Effector CD4-positive, alpha-beta T cell (primary cell): ENCODE measurements around the gene TSPAN15.
"Not testable (repeated sequence)": the region's sequence is repeated elsewhere in the genome, so short reads cannot be mapped to it uniquely, and the experiment has no call there.

Source experiments
- DNase-seq: peaks from one replicate; pipeline ENCODE4 v3.0.0-alpha.2; 2020

TSPAN15 gene

DNA sequence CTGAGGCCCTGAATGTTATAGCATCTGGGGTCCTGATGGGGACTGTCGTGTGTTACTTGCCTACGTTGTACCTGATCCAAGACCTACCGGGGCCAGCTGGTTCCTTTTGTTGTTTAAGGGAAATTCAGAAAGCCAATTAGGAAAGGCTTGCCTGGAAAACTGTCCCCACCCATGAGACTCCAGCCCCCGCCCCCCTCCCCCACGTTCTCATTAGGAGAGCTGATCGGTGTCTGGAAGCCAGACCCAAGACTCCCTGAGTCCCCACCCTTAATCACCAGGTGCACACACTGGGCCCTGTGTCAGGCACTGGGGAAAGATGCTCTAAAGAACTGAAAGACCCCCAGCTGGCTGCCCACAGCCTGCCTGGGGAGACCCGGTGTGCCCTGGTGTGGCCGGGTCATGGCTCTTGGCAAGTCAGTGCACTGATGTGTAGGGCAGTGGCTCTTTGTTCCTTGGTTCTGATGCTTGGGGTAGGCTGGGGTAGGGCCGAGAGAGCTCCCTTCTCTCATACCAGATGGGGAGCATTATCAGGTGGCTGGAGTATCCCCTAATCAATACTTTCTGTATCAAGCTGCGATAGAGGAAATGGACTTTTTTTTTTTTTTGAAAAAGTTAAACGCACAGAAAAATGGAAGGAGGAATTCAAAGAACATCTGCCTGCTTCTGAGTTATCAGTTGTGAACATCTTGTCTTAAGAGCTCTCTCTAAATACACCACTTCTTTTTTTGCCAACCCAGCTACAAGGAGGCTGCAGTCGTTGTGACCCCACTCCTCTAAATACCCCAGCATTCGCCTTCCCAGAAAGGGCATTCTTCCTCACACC lies 16.9 kb downstream of the TSPAN15 start:
- DNase-seq = no peak

DNA sequence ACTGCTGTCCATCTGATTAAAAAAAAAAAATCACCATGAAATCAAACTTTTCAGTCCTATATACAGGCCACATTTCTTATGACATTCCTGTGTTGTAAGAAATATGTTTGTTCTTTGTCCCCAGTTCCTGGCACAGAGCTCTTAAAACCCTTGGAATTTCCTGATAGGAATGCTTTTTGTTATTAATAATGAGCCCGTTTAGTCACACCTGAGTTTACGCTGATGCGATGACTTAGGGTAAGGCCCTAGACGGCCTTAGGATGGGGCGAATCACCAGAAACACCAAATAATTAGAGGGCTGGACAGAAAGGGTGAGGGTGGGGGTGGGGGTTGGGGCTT lies 17.5 kb downstream of the TSPAN15 start:
- DNase-seq = no peak

DNA sequence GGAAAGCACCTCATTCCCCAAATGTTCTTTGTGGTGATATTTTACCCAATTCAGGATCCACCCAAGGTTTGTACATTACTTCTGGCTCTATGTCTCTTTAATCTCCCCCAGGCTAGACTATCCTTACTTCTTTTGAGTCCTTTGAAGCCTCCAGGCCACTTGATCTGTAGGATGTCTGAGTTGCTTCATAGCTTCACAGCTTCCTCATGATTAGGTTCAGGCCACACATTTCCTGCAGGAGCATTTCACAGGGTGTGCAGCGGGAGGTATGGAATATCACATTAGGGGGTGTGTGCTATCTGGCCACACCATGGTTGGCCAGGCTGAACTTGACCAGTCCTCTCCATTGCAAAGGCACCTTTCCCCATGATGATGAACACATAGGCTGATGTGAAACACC lies 18.7 kb downstream of the TSPAN15 start:
- DNase-seq = no peak

DNA sequence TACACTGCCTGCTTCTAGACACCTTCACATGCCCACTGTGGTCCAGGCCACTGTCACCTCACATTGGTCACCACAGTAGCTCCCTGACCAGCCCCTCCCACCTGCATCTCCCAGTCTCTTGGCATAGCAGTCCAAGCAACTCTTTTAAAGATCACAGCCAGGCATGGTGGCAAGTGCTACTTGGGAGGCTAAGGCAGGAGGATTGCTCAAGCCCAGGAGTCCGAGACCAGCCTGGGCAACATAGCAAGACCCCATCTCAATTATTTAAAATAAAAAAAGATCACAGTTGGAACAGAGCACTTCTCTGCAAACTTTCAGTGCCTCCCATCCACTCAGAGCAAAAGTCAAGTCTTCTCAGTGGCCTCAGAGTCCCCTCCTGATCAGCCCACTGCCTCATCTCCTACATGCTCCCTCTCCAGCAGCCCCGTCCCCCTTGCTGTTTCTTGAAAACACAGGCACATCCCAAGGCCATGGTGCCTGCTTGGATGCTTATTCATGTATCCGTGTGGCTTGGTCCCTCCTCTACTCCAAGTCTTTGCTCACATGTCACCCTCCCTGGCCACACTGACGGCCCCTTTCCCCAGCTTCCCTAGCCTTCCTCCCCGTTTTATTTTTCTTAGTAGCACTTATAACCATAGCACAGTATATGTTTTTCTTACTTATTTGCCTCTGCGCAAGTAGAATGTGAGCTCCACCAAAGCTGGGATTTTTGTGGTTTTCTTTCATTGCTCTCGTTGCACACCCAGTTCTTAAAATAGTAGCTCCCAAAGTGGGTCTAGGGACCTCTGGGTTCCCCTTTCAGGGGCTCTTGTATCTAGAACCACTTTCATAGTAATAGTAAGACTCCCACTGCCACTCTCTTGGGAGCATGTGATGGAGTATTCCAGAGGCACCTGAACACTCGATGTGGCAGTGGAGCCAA lies 19.5 kb downstream of the TSPAN15 start:
- no peak for DNase-seq

DNA sequence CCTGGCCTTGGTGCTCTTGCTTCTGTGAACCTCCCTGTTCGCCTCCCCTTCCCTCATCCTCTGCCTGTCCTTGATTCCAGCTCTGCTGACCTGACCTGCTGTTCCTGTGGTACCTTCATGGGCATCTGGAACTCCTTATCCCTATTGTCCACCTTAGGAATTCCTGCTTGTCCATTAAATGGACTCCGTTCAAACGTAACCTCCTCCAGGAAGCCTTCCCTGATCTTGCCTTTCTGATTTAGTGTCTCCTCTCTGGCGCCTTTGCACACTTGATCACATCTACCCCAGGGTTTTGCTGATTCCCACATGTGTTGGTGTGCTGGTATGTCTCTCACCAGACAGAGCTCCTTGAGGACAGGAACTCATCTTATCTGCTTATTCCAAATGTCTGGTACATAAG lies 20.9 kb downstream of the TSPAN15 start:
- DNase-seq = no peak

DNA sequence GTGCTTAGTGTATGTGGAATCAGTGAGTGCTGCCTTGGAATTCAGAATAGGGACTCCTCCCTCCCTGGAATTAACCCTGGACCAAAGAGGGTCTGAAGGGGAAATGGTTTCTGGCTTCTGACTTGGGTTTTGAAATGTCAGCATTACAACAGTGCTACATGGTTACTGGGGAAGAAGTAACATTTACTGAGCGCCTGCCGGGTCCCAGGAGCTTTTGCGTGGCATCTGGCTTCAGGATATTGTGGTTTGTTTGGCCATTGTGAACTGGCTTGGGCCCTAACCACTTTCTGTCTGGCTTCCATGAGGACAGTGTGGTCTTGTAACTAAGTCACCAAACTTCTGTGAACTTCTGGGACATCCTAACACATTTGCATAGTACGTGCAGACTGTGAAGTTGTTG lies 21.3 kb downstream of the TSPAN15 start:
- DNase-seq = no peak

DNA sequence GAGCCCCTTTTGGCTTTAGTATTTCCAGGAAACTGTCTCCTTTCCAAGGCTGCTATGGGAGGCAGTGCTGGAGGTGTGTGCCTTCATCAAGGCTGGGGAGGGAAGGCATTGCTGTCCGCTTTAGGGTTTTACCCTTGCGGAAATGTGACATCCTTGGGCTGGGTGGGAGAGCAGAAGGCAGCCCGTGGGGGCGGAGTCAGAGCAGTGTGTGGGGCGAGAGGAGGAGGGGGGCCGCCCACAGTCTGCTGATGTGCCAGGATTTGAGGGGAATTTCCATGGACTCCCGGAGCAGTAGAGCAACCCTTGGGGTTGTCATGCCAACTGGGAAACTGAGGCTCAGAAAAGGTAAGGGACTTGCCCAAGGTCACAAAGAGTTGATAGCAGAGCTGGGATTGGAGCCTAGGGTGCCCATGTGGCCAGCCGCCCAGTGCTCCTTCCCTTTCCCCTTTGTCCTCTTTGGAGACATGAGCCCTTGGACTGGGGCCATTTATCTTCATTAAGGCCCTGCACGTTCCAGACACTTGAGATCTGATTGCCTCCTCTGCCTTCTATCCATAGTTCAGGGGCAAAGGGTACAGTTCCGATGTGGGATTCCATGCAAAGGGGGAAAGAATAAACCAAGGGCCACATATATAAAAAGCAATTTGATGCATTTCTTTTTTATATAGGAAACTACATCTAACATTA lies 22.2 kb downstream of the TSPAN15 start:
- no peak for DNase-seq

DNA sequence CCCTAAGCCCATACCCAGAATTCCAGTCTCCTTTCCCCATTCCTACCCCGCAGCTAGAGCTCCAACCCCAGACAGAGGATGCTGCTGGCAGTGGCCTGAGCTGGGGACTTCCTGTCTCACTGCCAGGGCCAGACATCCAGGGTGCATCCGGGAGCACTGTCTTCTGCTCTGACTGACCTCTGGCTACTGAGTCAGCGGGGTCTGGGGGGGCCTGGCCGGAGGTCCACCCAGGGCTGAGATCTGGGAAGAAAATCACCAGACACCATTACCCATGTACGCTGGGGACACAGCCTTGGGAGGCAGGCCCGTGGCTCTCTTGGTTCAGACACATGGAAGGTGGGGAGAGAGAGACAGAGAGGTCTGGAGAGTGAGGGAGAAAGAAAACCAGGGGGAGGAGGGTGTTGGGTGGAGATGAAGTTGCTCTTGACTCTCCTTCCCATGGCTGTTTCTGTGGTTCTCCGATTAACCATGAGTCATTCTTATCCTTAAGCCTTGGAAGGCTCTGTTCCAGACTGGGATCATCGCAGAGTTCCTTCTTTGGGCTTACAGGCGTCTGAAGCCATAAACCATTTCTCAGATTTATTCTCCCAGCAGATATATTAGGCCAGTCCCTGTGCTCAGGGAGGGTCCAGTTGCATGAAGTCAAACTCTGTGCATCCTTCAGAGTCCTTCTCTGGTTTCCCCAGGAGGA lies 23.6 kb downstream of the TSPAN15 start:
- DNase-seq = no peak

DNA sequence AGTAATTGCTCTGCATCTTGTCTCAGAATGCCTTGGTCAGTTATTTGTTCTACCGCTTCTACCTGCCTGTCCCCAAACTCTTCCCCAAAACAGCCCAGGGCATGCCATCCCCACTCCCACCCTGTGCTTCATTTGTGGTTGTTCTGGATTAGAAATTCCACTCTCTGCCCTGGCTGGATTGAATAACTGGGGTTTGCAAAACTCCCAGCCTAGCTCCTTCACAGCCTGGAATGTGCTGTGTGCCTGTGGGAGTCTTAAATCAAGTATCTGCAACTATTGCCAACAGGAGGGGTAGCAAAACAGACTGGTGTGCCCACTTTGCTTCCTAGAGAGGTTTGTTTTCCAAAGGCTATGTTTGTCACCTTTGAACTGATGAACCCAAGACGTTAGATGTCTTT lies 24.2 kb downstream of the TSPAN15 start:
- no peak for DNase-seq

DNA sequence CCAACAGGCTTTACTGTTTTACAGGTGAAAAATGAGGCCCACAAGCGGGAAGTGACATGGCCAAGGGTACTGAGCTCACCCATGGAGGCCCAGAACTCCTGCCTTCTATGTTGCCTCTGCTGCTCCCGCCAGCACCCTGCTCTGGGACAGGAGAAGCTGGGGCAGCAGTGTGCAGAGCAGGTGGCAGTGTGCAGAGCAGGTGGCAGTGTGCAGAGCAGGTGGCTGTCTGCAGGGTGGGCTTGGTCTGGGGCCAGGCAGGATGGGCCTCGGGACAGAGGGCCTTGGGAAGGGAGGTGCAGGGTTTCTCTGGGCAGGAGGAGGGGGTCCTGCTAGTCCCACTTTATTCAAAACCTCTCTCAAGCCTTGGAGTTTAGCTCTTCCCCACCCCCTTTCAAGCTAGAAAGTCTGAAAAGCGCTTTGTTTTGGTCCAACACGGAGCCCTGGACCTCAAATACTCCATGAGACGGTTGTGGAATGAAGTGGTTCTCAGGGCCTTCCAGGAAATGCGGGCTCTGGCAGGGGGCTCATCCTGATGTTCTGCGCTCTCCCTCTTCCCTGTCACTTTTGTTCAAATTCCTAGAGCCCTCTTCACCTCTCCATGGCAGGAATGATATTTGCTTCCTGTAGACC lies 26.8 kb downstream of the TSPAN15 start:
- DNase-seq = no peak

DNA sequence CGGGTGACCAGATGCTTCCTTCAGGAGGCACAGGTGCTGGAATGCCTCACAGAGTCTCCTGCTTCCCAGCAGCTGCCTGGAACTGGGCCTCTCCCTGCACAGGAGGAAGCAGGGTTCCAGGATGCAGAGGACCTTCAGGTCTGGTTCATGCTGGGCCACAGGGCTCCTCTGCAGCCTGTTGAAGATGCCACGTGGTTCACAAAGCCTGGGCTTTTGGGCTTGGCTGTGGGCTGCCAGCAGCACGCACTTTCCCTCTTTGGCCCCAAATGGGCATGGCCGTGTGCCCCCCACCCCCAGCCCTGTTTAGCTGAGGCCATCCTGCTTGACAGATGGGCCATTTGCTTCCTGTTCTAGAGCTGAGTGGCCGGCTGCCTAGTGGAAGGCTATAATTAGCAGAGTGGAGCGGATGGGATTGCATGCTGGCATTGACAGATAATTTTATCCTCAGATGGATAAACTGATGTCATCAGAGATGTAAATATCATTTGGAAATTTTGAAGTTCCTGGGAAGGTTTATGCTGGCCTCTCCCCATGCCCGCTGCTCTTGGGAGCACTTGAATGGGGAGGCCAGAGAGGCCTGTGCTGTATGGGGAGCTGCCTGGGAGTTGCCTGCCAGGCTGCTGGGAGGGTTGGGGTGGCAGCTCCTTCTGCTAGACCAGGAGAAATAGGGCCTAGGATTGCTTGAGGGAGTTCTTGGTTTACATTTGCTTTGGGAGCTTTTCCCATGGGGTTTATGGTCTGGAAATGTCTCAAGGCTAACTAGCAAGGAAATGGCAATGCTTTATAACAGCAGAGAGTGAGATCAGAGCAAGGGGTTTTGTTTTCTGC lies 28.2 kb downstream of the TSPAN15 start:
- no peak for DNase-seq

DNA sequence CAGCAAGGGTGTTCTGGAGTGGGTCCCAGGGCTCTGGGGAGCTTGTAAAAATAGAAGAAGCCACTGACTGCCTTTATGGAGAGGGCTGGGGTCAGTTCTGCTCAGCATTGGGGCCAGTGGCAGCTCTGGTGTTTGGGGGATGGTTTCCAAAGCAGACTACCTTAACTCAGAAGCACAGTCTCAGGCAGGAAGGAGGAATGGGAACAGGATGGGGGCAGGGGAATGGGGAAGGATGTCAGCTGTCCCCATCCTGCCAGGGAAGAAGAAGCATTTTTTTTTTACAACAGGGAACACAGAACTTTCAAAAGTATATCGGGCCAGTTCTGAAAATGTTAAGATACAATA lies 28.8 kb downstream of the TSPAN15 start:
- DNase-seq = no peak

DNA sequence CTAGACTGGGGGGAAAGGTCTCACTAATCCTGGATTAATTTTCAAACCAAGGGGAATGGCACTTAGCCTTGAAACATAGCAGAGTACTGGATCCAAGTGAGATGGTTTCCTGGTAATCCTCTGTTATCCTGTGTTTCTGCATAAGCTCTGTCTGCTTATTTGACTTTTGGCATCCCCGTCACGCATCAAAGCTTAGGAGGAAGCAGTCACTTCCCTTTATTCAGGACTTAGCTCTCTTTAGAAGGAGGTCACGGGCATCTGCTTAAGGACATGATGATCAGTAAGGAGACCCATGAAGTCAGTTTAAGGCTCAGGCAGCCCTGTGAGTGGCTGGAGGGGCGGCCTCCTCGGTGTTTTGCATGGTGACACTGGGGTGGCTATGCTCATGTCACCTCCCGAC lies 30.0 kb downstream of the TSPAN15 start:
- no peak for DNase-seq

DNA sequence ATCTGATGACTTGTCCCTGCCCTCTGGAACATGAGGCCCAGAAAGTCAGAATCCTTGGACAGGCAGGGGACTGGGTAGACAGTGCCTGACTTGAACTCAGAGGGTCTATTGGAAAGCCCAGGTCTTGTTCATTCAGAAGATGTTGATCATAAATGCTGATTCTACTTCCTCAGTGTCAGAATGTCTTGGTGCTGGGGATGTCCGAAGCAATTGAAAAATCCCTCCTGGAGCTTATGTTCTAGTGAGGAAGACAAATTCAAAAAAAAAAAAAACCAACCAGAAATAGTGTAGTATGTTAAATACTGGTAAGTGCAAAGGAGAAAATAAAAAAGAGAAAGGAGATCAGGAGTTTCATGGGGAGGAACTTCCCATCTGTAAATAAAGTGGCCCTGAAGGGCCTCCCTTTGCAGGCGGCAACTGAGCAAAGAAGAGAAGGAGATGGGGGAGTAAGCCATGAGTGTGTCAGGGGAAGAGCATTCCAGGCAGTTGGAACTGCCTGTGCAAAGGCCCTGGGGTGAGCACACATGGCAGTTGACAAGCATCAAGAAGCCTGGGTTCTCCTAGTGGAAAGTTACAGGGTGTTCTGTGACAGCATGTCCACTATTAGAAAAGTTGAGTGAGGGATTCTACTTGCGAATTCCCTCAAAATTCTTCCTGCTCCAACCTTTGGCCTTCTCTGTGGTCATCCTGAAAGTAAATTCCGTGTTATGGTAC lies 30.7 kb downstream of the TSPAN15 start:
- no peak for DNase-seq

DNA sequence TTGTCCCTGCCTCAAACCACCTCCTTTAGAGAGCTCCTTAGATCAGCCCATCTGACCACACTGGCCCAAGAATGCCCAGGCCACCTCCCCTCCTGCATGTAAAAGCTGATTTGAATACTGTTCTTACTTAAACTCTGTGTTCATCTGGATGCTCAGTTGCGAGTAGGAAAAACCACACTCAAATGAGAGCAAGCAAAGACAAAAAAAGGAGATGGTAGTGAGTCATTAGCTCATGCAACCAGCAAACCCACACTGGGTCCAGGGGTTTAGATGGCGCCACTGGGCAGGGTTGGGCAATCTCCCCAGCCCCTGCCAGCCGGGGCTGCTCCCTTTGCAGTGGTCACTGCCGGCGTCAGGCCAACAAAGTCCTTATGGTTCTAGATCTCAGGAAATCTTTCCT lies 32.7 kb downstream of the TSPAN15 start:
- no peak for DNase-seq

DNA sequence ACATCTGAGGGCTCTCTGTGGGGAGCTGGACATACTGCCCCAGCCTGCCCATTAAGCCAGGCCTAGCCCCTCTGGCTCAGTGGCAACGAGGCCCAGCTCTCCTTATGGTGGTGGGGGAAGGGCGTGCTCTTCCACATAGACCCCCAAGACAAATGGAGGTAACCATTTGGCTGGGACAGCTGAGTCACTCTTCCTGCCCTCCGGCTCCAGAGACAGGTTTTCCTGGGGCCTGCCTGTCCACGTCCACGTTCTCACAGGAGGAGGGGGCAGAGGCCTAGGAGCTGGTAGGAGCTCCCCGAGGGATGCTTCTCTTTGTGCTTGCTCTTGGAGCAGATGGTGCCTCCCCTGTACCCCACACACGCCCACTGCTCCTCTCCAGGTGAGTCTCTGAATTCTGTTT lies 33.5 kb downstream of the TSPAN15 start:
- DNase-seq = no peak

DNA sequence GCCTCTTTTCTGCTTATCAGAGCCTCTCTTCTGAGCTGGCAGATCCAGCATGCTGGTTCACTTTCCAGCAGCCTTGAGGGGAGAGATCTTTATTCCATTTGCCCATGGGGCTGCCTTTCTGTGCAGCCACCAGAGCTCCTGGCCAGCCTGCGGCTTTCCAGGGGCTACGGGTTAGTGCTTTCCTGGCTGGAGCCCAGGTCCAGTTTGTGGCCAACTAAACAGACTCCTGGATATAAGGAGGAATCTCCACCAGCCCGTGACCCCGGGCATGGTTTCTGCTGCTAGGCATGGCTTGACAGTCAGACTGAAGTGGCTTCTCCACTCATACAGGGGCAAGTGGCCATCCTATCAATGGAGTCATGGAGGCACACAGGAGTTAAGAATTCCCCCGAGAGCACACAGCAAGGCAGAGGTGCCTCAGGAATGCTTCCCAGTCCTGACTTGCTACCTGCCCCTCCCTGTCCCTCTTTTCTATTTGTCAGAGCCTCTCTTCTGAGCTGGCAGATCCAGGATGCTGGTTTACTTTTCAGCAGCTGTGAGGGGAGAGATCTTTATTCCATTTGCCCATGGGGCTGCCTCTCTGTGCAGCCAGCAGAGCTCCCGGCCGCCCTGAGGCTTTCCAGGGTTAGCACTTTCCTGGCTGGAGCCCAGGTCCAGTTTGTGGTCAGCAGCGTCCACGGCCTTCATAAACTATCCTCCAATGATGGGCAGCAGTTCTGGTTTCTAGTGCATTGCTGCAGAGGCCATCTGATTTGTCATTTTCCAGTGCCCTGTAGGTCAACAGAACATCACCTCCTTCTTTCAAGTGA lies 35.9 kb downstream of the TSPAN15 start:
- no peak for DNase-seq

DNA sequence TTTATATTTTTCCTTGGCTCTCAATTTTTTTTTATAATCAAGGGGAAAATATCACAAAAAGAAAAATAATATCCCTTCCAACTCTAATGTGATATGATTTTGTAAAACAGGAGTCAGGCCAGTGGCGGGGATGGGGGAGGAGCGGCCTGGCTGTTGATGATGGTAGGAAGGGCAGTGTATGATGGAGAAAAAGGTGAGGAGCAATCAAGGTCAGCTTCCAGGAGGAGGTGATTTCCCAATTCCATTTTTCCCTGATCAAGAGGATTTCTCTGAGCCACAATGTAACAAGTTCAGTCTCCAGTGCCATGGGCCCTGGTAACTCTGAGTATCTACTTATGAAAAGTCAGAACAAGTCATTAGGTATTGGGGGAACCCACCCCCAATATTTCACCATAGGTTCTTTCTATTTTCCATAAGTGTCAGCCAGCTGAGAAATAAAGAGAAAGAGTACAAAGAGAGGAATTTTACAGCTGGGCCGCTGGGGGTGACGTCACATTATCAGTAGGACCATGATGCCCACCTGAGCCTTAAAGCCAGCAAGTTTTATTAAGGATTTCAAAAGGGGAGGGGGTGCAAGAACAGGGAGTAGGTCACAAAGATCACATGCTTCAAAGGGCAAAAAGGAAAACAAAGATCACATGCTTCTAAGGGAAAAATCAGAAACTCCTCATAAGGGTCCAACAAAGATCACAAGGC lies 37.0 kb downstream of the TSPAN15 start:
- DNase-seq = not testable (repeated sequence)

DNA sequence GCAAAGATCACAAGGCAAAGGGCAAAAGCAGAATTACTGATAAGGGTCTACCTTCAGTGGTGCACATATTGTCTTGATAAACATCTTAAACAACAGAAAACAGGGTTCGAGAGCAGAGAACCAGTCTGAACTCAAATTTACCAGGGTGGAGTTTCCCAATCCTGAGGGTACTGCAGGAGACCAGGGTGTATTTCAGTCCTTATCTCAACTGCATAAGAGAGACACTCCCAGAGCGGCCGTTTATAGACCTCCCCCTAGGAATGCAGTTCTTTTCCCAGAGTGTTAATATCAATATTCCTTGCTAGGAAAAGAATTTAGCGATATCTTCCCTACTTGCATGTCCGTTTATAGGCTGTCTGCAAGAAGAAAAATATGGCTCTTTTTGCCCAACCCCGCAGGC lies 37.6 kb downstream of the TSPAN15 start:
- not testable (repeated sequence) for DNase-seq
